Glomerular visceral epithelial cell (primary cell): ENCODE results near the gene CHIT1.
"Not testable (repeated sequence)": the region's sequence is repeated elsewhere in the genome, so short reads cannot be mapped to it uniquely, and the experiment has no call there.

ENCODE experiments used
- DNase-seq: peaks from one replicate; pipeline ENCODE4 v3.0.0-alpha.2; 2016; ENCODE audit errors: extremely low spot score

CHIT1 gene

DNA sequence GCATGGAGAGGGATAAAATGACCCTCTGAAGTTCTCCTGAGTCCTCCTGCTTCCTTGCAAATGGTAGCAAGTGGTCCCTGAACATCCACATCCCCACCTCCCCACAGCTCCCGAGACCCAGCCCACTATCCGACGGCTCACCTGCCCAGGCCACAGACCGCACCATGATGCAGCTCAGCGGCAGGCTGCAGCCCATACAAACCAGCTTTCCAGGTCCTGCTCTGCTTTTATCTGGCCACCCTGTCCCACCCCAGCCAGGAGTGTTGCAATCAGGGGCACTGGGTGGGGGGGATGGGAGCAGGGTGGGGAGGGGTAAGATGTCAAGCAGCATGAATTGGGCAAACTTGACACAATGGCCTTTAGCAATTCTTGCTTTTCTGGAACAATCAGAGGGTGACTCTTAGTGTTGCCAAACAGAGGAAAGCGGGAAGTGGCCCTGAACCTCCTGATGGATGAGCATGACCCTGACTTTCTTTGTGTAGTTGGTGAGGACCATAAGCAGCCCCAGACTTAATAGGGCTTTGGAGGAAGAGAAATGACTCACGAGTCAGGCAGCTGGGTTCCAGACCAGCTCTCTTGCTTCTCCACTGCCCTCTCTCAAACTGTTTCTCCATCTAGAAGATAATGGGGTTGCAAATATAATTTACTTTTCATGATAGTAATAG is at the start of gene CHIT1:
Gene CHIT1 (minus strand): TSS at position 203 of the 665 bp plus-strand sequence. CDS start 37 bp downstream, at position 166.
- no peak for DNase-seq

DNA sequence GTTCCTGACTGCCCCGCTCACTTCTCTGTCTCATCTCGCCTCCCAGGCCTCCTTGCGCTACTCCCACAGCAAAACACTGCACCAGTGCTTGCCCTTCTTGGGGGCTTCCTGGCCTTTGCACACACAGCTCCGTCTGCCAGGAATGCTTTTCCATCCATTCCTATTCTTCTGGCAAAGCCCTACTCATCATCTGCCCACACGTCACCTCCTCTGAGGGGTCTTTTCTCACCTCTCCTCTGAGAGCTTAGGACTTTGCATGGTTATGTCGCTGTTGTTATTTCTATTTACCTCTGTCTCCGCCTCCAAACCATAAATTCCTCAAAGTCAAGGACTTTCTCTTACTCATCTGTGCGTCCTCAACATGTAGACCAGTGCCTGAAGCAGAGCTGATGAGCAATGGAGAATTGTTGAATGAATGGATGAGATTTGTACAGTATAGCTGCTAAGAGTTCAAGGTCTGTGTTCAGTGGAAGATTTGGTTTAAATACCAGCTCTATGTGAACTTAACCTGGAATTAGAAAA is 49.5 kb upstream of the CHIT1 start:
- no peak for DNase-seq

DNA sequence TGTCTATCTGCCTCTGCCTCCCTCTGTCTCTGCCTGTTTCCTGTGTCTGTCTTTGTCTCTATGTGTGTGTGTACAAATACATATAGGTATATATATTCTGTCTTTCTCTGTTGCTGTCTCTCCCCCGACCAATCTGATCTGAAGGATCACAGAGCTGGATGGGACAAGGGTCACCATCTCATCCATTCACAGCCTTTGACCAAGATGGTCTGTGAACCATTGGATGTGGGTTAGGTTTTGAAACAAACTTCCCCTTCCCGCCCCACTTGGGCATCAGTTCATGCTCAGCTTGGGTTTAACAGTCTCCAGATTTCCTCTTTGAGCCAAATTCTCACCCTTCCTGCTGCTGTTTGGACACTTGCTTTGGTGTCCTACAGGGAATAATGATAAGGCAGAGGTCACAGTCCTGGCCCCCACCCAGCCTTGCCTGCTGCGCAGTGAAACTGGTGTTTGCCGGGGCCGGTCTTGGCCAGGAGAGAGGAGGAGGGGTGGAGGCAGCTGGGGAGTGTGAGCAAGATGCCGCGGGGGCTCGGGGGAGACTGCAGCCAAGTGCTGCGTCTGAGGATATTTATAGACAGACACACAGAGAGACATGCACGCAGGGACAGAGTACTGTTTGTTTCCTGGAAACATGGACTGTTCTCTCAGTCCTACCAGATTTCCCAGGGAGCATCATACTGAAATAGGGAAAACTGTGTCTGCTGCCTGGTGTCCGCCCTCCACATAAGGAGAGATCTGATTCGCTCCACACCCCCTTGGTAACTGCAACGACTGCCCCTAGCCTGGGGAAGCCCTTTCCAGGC is 48.8 kb upstream of the CHIT1 start:
- DNase-seq: no peak

DNA sequence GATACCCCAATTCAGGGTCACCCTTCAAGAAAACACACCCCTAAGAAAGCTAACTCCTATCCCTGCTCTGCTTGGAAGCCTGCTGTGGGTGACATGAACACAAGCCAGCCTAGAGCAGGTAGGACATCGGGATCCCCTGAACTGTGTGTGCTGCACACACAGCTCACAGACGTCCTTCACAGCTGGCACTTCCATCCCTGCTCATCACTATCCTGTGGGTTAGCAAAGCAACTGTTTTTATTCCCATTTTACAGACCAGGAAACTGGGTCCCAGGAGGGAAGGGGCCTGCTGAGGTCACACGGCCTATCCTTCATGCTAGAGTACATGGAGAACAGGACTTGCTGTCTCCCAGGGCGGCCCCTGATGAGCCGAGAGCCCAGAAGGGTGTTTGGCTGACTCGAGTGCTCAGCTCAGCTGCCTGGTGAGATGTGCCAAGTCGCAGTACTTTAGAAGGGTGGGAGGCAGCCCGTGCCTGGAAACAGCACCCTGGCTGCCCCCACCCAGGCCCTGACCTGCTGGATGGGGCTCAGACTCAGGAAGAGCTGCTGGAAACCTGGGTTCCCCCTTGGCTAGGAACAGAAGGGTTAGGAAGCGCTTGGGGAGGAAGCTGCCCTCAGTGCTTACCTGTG is 47.6 kb upstream of the CHIT1 start:
- no peak for DNase-seq

DNA sequence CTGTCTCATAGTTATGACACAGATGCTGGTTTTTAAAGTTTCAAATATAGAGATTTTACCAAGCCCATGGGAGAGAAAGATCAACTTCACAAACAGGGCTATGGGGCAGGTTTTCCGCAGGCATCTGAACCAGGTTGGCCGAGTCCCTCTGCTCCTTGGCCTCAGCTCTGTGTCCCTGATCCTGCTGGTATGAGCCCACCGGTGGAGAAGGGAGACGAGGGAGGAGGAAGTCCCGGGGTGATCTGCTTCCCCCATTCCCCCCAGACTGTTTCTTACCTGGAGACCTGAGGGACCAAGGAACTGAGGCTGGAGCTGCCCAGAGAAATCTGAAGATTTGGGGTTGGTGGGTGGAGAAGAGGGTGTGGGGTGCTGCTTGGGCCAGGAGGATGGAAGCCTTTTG is 46.9 kb upstream of the CHIT1 start:
- no peak for DNase-seq

DNA sequence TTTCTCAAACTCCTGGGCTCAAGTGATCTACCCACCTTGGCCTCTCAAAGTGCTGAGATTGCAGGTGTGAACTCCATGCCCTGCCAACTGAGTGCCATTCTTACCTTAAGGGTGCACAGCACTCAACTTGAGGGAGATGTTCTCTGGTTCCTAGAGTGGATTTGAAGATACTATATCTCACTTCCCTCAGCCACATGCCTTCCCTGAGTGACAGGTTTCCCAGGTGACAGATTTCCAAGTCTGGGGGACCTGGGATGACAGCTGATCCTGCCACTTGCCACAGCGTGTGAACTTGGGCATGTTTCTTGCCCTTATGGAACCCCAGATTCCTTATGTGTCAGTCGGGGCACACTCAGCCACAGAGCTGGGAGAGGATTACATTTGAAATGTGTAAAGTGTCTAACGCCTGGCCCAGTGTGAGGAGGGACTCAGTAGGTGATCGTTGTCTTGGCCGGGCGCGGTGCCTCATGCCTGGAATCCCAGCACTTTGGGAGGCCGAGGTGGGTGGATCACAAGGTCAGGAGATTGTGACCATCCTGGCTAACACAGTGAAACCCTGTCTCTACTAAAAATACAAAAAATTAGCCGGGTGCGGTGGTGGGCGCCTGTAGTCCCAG is 46.3 kb upstream of the CHIT1 start:
- no peak for DNase-seq

DNA sequence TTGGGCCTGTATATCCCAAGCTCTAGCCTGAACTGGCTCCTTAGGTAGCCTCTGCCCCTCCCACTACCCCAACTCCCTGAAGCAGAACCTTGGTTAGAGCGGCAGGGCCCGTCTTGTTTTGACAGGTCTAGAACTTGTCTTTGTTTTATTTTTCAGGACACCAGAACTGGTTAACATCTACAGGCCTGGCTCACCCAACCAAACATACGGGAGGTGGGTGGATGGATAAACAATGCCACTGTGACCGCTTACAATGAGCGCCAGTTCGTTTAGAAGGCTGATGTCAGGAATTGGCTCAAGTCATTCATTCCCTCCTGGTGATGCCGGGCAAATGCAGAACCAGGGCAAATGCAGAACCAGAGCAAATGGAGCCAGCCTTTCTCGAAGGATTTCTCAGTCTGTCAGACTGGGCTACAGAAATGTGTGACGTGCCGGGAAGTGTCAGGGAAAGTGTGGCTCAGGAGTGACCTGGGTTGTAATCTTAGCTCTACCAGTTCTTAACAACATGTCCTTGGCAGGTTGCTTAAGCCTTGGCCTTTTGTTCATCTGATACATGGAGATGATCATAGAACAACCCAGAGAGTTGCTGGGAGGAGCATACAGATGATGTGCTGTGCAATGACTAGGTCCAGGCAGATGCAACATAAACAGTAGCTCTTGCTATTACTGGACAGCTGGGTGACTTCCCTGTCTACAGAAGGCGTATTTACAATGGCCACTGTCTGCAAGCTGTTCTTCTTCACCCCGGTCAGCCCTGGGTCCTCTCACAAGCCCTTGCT is 45.3 kb upstream of the CHIT1 start:
- no peak for DNase-seq

DNA sequence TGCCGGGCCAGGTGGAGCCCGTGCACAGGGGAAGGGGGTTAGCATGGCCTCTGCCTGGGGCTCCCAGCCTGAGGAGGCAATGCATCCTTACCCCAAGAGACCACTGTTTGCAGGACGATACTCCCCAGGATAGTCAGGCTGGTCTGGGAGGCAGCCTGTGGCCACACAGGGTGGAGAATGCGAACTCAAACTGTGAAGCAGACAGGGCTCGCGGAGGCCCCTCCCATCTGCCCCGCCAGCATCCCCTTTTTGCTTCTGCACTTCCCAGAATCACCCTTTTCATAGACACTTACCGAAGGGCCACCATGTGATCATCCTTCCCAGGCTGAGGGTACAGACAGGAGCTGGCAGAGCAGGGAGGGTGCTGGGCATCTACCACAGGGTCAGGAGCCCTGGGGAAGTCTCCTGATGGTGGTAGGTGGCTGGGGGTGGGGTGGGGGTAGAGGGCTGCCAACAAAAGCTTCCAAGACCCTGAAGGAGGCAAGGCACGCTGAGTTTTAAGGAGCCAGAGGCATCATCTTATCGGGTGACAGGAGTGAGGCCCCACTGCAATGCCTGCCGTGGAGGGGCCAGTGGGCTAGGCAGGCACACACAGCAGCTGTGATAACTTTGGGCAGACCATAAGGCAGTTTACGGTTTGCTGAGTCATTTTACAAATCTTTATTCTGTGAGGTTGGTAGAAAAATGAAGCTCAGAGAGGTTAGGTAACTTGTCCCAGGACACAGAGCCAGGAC is 44.6 kb upstream of the CHIT1 start:
- no peak for DNase-seq

DNA sequence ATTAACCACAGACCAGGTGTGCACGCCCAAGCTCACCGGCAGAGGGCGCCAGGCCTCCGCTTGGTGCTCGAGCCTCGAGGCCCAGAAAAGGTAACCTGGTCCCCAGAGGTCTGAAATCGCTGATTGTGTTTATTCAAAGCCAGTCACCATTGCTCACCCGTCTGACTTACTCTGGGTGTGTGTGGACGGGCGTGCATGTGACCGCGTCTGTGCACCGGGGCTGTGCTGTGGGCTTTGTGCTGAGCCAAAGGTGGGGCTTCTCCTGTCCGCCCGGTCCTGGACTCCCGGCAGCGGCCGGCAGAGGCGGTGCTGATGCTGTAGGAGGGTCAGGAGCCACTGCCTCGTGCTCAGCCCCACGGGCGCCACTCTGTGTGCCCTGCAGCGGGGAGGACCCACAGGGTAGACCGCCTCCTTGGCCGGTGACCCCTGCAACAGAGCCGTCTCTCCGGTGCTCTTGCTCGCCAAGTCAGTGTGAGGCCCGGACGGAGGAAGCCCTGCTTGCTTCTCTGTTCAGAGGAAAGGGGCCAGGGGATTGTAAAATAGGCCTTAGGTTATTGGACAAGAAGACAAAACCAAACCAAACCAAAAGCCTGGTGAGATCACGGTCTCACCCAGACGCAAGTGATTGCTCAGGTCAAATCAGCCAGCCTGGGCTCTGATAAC is 43.9 kb upstream of the CHIT1 start:
- DNase-seq: peak; percentile 80

DNA sequence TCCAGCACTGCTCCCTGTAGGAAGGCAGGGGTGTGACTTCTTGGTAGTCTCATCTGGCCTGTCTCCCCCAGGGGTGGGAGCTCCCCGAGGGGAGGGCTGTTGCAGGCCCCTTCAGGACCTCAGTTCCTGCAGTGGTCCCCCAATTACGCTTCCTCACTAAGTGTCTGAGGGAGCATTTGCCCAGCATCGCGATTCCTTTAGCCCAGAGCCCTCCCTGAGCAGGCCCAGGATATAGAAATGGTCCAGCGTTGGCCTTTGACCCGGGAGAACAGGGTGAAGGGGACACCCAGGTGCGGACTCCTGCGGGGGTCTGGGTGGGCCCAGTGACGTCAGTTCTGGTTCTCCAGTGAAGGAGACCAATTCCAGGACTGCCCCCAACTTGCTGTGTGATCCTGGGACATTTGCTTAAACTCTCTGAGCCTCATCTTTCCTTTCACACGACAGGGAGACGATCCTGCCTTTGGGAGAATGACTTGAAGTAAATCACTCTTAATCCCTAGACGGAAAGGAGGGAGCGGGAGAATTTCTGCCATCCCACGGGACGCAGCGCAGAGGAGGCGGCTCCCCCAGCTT is 43.2 kb upstream of the CHIT1 start:
- DNase-seq: no peak

DNA sequence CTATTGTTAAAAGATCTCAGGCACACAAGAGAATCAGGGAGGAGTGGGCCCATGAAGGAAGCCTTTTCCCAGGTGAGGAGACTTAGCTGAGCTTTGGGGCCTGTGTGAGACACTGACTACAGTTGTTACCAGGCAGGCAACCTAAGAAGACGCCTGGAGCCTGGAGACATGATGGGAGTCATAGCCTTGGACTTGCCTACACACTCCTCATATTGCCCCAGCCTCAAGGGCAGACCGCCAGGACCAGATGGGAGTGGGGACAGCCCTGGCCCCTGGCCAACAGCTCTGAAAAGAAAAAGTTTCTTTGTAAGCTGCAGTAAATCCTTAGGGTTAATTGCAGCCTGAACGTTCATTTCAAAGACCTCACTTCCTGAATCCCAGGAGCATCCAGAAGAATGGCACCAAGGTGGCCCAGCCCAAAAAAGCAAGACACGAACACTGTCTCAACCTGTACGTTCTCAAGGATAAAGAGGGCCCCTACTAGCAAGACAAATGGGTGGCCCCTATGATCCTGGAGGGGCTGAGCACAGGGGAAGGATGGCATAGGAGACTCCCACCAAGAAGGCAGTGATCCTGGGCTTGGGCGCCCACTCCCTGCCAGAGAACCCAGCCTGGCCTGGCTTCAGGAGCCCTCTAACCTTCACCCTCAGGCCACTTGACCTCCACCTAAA is 42.6 kb upstream of the CHIT1 start:
- DNase-seq: no peak

DNA sequence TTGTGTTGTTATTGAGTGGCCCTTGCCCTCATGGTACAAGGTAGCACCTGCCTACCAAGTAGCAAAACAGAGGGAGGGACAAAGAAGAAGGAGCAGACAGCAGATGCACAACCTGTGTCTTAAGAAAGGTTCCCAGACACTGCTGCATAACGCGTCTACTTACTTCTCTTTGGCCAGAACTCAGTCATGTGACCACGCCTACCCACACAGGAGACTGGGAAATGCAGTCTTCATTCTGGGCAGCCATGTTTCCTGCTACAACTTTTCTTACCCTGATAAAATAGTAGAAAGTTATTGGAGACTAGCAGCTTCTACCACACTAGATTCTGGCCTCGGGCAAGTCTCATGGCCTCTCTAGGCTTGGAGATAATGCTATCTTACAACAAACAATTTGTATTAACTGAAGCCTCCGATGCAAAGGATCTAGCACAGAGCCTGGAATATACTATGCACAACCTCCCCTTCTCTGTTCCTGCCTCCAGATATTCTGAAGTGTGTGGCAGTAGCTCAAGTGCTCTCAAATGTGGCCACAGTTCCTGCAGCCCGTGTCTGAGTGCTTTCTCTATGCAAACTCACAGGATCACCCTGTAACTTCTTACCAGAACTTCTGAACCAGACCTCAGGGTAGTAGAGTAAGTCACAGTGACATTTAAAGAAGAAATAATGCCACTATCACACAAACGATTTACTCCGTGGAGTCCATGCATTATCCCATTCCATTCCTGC is 41.7 kb upstream of the CHIT1 start:
- DNase-seq: peak; percentile 48

DNA sequence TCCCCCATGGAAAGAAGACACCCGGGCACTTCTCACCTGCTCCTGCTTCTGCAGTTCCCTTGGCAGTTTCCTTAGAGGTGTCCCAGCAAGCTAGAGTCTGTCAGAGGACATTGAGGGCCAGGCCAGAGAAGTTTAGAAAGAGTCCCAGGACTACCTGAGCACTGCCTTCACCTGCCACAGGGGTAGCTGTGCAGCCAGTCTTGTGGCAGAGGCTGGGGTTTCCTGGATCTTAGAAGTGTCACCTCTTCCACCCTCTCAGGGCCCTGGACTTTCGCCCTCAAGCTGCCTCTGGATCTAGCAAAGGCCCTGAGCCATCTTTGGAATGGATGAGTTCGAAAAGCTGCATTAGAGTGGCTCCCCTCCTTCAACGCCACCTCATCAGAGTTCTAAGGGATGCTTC is 41.0 kb upstream of the CHIT1 start:
- DNase-seq: no peak

DNA sequence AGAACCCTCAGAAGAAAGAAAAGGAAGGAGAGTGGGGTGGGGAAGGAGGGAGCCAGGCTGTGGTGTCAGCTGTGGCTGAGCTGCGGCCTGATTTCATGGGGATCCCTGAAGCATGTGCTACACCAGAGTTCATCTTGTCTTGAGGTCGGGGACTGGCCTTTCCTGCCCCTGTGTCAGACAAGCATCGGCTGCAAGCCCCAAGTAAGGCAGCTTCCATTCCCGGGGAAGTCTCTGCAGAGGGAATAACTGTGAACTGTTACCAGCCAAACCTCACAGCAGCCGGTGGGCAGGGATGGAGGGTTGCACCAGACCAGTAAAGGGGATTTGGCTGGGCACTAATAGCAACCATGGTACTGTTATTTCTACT is 40.2 kb upstream of the CHIT1 start:
- DNase-seq: no peak

DNA sequence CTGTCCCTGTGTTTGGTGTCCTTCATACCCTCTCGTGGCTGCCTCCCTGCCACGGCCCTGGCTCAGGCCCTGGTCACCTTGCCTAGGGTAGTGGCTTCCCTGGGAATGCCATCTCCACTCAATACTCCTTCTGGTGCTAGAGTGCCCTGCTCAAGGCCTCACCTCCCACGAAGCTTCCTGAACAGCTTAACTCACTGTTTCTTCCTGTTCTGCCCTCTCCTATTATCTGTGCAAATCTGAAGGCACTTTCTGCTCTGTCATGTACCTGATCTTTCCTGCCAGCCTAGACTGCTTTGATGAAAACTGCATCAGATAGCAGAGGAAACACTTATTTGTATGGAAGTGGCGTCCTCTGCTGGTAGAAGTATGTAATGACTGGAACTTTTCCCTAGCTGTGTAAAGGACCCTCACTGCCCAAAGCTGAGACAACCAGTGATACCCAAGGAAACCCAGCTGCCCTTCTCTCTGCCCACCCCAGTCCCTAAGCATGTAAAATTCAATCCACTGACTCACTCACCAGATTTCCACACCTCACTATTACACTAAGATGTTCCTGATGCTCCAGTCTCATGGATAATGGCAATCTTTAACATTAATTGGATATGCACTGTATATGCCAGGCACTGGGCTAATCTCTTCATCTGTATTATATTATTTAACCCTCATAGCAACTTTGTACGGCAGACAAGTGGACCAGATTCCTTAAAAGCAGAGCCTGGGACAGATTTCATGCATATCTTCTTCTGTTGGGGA is 39.6 kb upstream of the CHIT1 start:
- peak; percentile 76 for DNase-seq

DNA sequence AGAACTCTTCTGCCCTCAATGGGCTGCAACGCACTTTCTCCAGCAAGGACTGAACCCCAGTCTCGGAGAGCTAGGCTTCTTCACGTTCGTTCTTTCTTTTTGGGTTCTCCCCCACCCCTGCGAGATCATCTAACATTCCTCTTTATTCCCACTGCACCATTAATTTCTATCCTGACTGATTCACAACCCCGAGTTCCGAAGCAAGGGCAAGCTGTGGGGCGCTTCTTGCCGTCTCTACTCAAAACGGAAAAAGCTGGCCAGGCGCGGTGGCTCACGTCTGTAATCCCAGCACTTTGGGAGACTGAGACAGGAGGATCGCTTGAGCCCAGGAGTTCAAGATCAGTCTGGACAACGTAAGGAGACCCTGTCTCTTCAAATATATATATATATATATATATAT is 38.4 kb upstream of the CHIT1 start:
- no peak for DNase-seq

DNA sequence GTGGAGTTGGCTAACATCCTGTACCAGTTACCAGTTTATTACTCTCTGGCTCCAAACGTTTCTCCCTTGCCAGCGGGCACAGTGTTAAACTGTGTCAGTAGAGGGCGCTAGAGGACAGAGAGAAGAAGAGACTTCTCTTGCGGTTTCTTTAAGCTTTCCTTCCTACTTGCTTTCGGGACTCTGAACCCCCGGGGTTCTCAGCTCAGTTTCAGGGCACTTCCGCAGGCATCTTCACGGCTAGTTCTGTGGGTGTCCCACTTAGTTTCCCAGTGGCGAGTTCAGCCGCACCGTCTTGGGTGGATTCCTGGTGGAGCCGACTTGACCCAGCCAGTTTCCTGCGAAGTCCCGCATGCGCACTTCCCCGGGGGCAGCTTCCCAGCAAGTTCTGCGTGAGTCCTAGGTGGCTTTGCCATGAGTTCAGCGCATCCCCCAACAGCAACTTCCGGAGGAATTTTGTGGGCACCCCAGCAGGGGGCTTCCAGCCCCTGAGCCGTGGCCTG is 37.9 kb upstream of the CHIT1 start:
- DNase-seq: peak; percentile 86

DNA sequence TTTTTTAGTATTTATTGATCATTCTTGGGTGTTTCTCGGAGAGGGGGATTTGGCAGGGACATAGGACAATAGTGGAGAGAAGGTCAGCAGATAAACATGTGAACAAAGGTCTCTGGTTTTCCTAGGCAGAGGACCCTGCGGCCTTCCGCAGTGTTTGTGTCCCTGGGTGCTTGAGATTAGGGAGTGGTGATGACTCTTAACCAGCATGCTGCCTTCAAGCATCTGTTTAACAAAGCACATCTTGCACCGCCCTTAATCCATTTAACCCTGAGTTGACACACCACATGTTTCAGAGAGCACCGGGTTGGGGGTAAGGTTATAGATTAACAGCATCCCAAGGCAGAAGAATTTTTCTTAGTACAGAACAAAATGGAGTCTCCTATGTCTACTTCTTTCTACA is 36.7 kb upstream of the CHIT1 start:
- DNase-seq: not testable (repeated sequence)
